GM18517 (cell line): Measurements from ENCODE around the gene DNAJC4.
A peak's percentile ranks its signal among the peaks of the same experiment; 100 is the strongest.

ENCODE experiments used
- ATAC-seq: cut with Tn5 transposase; IDR thresholded peaks from one replicate; pipeline ENCODE4 v1.9.1; 2021; ENCODE audit warnings: mild to moderate bottlenecking, moderate library complexity; ENCODE audit not compliant: unreplicated experiment

The DNAJC4 gene

GRCh38 chr11:64269540-64270220 lies 39.3 kb downstream of the DNAJC4 start:
- peak; percentile 71 for ATAC-seq

GRCh38 chr11:64275031-64275800 lies 44.9 kb downstream of the DNAJC4 start:
- ATAC-seq = no peak

GRCh38 chr11:64275841-64276240 lies 45.5 kb downstream of the DNAJC4 start:
- no peak for ATAC-seq

GRCh38 chr11:64276653-64277431 lies 46.5 kb downstream of the DNAJC4 start:
- ATAC-seq = no peak

- ATAC-seq = no peak
These were observed 48.3 kb downstream of the DNAJC4 start for GRCh38 chr11:64278576-64279190.

- no peak for ATAC-seq
These were observed 51.8 kb downstream of the DNAJC4 start for GRCh38 chr11:64281957-64282770.

GRCh38 chr11:64283092-64283491 lies 52.7 kb downstream of the DNAJC4 start:
- ATAC-seq = no peak
